GM10266 (cell line): ENCODE data around the gene LYPD5.

Experiments used
- DNase-seq: peaks from one replicate; pipeline ENCODE4 v3.0.0; 2012; ENCODE audit errors: extremely low spot score
- CTCF ChIP-seq: IDR thresholded peaks from 2 replicates; pipeline ENCODE4 v1.5.1; 2012; ENCODE audit warnings: mild to moderate bottlenecking, low read depth; ENCODE audit not compliant: control insufficient read depth, insufficient read depth; ENCODE audit errors: missing control alignments

Gene LYPD5

GRCh38 chr19:43784981-43785808, 17.1 kb downstream of the LYPD5 start:
- peak; percentile 77 for DNase-seq
- TF ChIP-seq CTCF = peak; percentile 97

GRCh38 chr19:43784241-43784980, 17.8 kb downstream of the LYPD5 start:
- no peak for TF ChIP-seq CTCF
- DNase-seq = no peak

GRCh38 chr19:43783636-43784035, 18.6 kb downstream of the LYPD5 start:
- no peak for TF ChIP-seq CTCF
- no peak for DNase-seq

GRCh38 chr19:43782689-43783231, 19.5 kb downstream of the LYPD5 start:
- TF ChIP-seq CTCF = no peak
- DNase-seq = no peak

GRCh38 chr19:43782311-43782660, 20.0 kb downstream of the LYPD5 start:
- TF ChIP-seq CTCF = no peak
- no peak for DNase-seq

- DNase-seq = no peak
- TF ChIP-seq CTCF = no peak
These were observed 20.5 kb downstream of the LYPD5 start for GRCh38 chr19:43781630-43782310.
